Upper lobe of left lung (tissue), 6 donors: ENCODE data around the gene FCRL5. TPM values are rescaled to one million over a fixed set of nuclear protein-coding genes. Genes with fewer than 3 reads are reported as not detected.
"Not testable (repeated sequence)": the region's sequence is repeated elsewhere in the genome, so short reads cannot be mapped to it uniquely, and the experiment has no call there.

Experiments
- ATAC-seq, 2 donors: fragments of 200-7000 bp; cut with Tn5 transposase; one replicate each; pipeline ENCODE4 v1.9.1; 2022; ENCODE audit warnings: mild to moderate bottlenecking in 2 of 2, moderate library complexity in 2 of 2; ENCODE audit not compliant: low FRiP score in 2 of 2
- DNase-seq, 2 donors: peaks; one replicate each; pipeline ENCODE4 v3.0.0-alpha.2; 2019 to 2020
- H3K27ac ChIP-seq, 4 donors: fragments of 200-600 bp; sonication (generic); one replicate each; pipeline ENCODE4 v1.5.1; 2016 to 2019
- H3K27me3 ChIP-seq, 4 donors: fragments of 200-600 bp; sonication (generic); one replicate each; pipeline ENCODE4 v1.5.1; 2017 to 2019
- H3K36me3 ChIP-seq, 4 donors: fragments of 200-600 bp; sonication (generic); one replicate each; pipeline ENCODE4 v1.5.1; 2016 to 2019
- H3K4me1 ChIP-seq, 4 donors: fragments of 200-600 bp; sonication (generic); one replicate each; pipeline ENCODE4 v1.5.1; 2018 to 2019
- H3K4me3 ChIP-seq, 4 donors: fragments of 200-600 bp; sonication (generic); one replicate each; pipeline ENCODE4 v1.5.1; 2017 to 2019; ENCODE audit warnings: mild to moderate bottlenecking in 2 of 4, moderate library complexity in 1 of 4
- H3K9me3 ChIP-seq, 4 donors: fragments of 200-600 bp; sonication (generic); one replicate each; pipeline ENCODE4 v1.5.1; 2018 to 2019
- CTCF ChIP-seq, 6 experiments: fragments of 450-650 bp in 4 of 6; fragments of 200-600 bp in 2 of 6; sonication (generic) in 2 of 6; IDR thresholded peaks; one replicate each; pipeline ENCODE4 v1.5.1; 2016 to 2019; ENCODE audit warnings: antibody characterized with exemption in 6 of 6
- EP300 ChIP-seq, 4 donors: sonication (generic); formaldehyde crosslinking; IDR thresholded peaks; one replicate each; pipeline ENCODE4 v1.5.1; 2017; ENCODE audit warnings: antibody characterized with exemption in 4 of 4, control low read depth in 2 of 4
- POLR2A ChIP-seq, 4 donors: fragments of 450-650 bp; IDR thresholded peaks; one replicate each; pipeline ENCODE4 v1.5.1; 2016 to 2017; ENCODE audit warnings: antibody characterized with exemption in 4 of 4, mild to moderate bottlenecking in 2 of 4
- POLR2AphosphoS5 ChIP-seq, 2 donors: sonication (generic); formaldehyde crosslinking; IDR thresholded peaks; one replicate each; pipeline ENCODE4 v1.5.1; 2017; ENCODE audit warnings: antibody characterized with exemption in 2 of 2
- WGBS, 2 donors: methylation state at CpG; one replicate each; pipeline ENCODE4 v1.1.5; 2017 to 2018; 5-methylcytosine and 5-hydroxymethylcytosine counted together
- total RNA-seq, 6 donors: library from RNA; depleted of rRNA in 4 of 6; stranded (reverse); fragments of >200 nt in 4 of 6; gene quantifications; one replicate each; pipeline versions ENCODE4 v1.1.0 to v1.2.1, GENCODE V29; 2016 to 2021
- donor health status: DM: no; HTN: no; CAD: no; lungs with moderate emphysema.
- donor health status: DM: no; HTN: yes; CAD: no; lungs with severe emphysema.

FCRL5 gene
- total RNA-seq, 6 donors from 2014 or later = 0.22 to 9.8 (median 2.1) TPM

- Histone ChIP-seq H3K27ac (no peak overlapping the region), H3K36me3 (no peaks in the 10 kb centered on the region), H3K4me1 (no peaks in the 10 kb centered on the region), H3K9me3 (no peaks in the 10 kb centered on the region), H3K4me3 (no peak overlapping the region), H3K27me3 (no peaks in the 10 kb centered on the region)
- no peak for DNase-seq
- TF ChIP-seq CTCF (IDR thresholded peaks at IDR 0.05) (no peak), POLR2A (IDR thresholded peaks at IDR 0.05) (no peak), POLR2AphosphoS5 (IDR thresholded peaks at IDR 0.05) (no peak), EP300 (IDR thresholded peaks at IDR 0.05) (no peak)
- ATAC-seq = no peak
- 59 to 91% methylated on average over 2 of the region's 2 CpGs for WGBS, 2 donors
Observed at GRCh38 chr1:157558119-157558518, 5.8 kb upstream of the FCRL5 start.

GRCh38 chr1:157548081-157548480, 4.2 kb downstream of the FCRL5 start:
- ATAC-seq, H3K27ac ChIP-seq, H3K9me3 ChIP-seq, H3K4me3 ChIP-seq, DNase-seq, H3K36me3 ChIP-seq, H3K4me1 ChIP-seq, H3K27me3 ChIP-seq: not testable (repeated sequence)
- 67% methylated on average over 1 of the region's 1 CpG for WGBS, 2 donors

GRCh38 chr1:157542676-157543075, 9.6 kb downstream of the FCRL5 start:
- no peaks in the 10 kb centered on the region for H3K4me1 ChIP-seq
- DNase-seq = no peak
- TF ChIP-seq POLR2AphosphoS5 (IDR thresholded peaks at IDR 0.05) = no peak
- no peak for ATAC-seq
- H3K27me3 ChIP-seq = no peaks in the 10 kb centered on the region
- H3K27ac ChIP-seq = no peak overlapping the region
- 62 to 71% methylated on average over 6 of the region's 6 CpGs for WGBS, 2 donors
- no peaks in the 10 kb centered on the region for H3K9me3 ChIP-seq
- H3K36me3 ChIP-seq = no peaks in the 10 kb centered on the region
- H3K4me3 ChIP-seq = no peak overlapping the region

GRCh38 chr1:157540852-157541251, 11.5 kb downstream of the FCRL5 start:
- H3K27me3 ChIP-seq = no peaks in the 10 kb centered on the region
- no peak overlapping the region for H3K4me3 ChIP-seq
- H3K9me3 ChIP-seq = no peaks in the 10 kb centered on the region
- no peaks in the 10 kb centered on the region for H3K36me3 ChIP-seq
- H3K4me1 ChIP-seq = no peaks in the 10 kb centered on the region
- TF ChIP-seq CTCF (IDR thresholded peaks at IDR 0.05) = no peak
- no peak for TF ChIP-seq EP300 (IDR thresholded peaks at IDR 0.05)
- no peak for TF ChIP-seq POLR2AphosphoS5 (IDR thresholded peaks at IDR 0.05)
- TF ChIP-seq POLR2A (IDR thresholded peaks at IDR 0.05) = no peak
- 86% methylated on average over 3 of the region's 3 CpGs for WGBS, 2 donors
- H3K27ac ChIP-seq = no peak overlapping the region
- ATAC-seq (no peak), DNase-seq (no peak)

GRCh38 chr1:157540160-157540748, 12.1 kb downstream of the FCRL5 start:
- TF ChIP-seq CTCF (IDR thresholded peaks at IDR 0.05) (no peak), POLR2A (IDR thresholded peaks at IDR 0.05) (no peak), EP300 (IDR thresholded peaks at IDR 0.05) (no peak), POLR2AphosphoS5 (IDR thresholded peaks at IDR 0.05) (no peak)
- no peaks in the 10 kb centered on the region for H3K4me1 ChIP-seq
- DNase-seq = no peak
- H3K4me3 ChIP-seq = no peak overlapping the region
- no peak for ATAC-seq
- H3K36me3 ChIP-seq = no peaks in the 10 kb centered on the region
- H3K9me3 ChIP-seq = no peaks in the 10 kb centered on the region
- no peaks in the 10 kb centered on the region for H3K27me3 ChIP-seq
- WGBS, 2 donors = 17 to 36% methylated on average over 2 of the region's 2 CpGs
- no peak overlapping the region for H3K27ac ChIP-seq

- ATAC-seq = no peak
- no peaks in the 10 kb centered on the region for H3K4me1 ChIP-seq
- H3K27ac ChIP-seq = no peak overlapping the region
- H3K9me3 ChIP-seq = no peaks in the 10 kb centered on the region
- H3K4me3 ChIP-seq = no peak overlapping the region
- H3K27me3 ChIP-seq = no peaks in the 10 kb centered on the region
- TF ChIP-seq POLR2AphosphoS5 (IDR thresholded peaks at IDR 0.05) (no peak), EP300 (IDR thresholded peaks at IDR 0.05) (no peak), CTCF (IDR thresholded peaks at IDR 0.05) (no peak), POLR2A (IDR thresholded peaks at IDR 0.05) (no peak)
- no peaks in the 10 kb centered on the region for H3K36me3 ChIP-seq
- DNase-seq = no peak
Observed at GRCh38 chr1:157539568-157539967, 12.7 kb downstream of the FCRL5 start.
